ENCODE data around the gene ABHD16B. TPM values are rescaled to one million over a fixed set of nuclear protein-coding genes. Genes with fewer than 3 reads are reported as not detected.

The ABHD16B gene
- total and polyA plus RNA-seq, 2 donors (not counting 3 experiments of a cell fraction or from before 2014, with no cell fraction given) = not detected

DNA sequence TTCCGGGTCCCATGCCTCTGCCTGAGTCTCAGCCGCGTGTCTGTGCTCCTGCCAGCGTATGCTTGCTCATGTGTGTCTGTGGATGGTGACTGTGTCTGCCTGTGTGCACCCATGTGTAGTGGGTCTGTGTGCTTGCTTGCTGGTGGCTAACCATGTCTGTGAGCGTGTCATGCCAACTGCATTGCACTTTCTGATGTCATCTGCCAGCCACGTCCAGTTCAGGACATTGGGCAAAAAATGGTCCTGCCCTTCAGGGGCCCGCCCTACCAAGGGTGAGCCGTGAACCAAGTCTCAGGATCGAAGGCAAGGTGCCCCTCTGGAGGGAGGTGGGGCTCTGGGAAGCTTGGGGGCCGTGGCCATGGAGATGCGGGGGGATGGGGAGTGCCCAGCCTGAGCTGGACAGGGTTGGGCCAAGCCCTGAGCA lies 20.9 kb upstream of the ABHD16B start:
- POLR2A ChIA-PET = no interaction called here

More for the DNA sequence above, 20.9 kb upstream of the ABHD16B start:
- no peaks in the 10 kb centered on the region for H3K27me3 ChIP-seq (ENCODE audit: control insufficient read depth in 2 of 2, insufficient read depth in 2 of 2, low read length in 2 of 2)
- TF ChIP-seq POLR2A (IDR thresholded peaks at IDR 0.05; ENCODE audit: low read depth, low read length) (no peak), MYC (IDR thresholded peaks at IDR 0.05; ENCODE audit: low read depth, low read length) (no peak), EZH2 (IDR thresholded peaks at IDR 0.05; ENCODE audit: borderline replicate concordance, low read depth, low read length, severe bottlenecking) (no peak), FOS (IDR thresholded peaks at IDR 0.05; ENCODE audit: borderline replicate concordance, insufficient read depth, low read length) (no peak), POLR2AphosphoS5 (IDR thresholded peaks at IDR 0.05; ENCODE audit: insufficient read depth, low read depth, low read length) (no peak), JUN (IDR thresholded peaks at IDR 0.05; ENCODE audit: borderline replicate concordance, insufficient read depth, insufficient read length, low read depth) (no peak), GATA2 (IDR thresholded peaks at IDR 0.05; ENCODE audit: insufficient read depth, insufficient read length, low read depth, low read length) (no peak)
- TF ChIP-seq, protein P1, sequence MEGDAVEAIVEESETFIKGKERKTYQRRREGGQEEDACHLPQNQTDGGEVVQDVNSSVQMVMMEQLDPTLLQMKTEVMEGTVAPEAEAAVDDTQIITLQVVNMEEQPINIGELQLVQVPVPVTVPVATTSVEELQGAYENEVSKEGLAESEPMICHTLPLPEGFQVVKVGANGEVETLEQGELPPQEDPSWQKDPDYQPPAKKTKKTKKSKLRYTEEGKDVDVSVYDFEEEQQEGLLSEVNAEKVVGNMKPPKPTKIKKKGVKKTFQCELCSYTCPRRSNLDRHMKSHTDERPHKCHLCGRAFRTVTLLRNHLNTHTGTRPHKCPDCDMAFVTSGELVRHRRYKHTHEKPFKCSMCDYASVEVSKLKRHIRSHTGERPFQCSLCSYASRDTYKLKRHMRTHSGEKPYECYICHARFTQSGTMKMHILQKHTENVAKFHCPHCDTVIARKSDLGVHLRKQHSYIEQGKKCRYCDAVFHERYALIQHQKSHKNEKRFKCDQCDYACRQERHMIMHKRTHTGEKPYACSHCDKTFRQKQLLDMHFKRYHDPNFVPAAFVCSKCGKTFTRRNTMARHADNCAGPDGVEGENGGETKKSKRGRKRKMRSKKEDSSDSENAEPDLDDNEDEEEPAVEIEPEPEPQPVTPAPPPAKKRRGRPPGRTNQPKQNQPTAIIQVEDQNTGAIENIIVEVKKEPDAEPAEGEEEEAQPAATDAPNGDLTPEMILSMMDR (IDR thresholded peaks at IDR 0.05; ENCODE audit: extremely low read depth in 1 of 2, insufficient read depth in 1 of 2, low read depth in 1 of 2, low read length in 2 of 2) = no peak
- TF ChIP-seq, protein P2, sequence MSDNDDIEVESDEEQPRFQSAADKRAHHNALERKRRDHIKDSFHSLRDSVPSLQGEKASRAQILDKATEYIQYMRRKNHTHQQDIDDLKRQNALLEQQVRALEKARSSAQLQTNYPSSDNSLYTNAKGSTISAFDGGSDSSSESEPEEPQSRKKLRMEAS (IDR thresholded peaks at IDR 0.05; ENCODE audit: insufficient read depth, insufficient read length) = no peak
- H2AFZ ChIP-seq (ENCODE audit: low read depth, low read length) = no peak overlapping the region
- no peaks in the 10 kb centered on the region for H4K20me1 ChIP-seq (replicated peaks; ENCODE audit: control insufficient read depth, extremely low read depth, insufficient read depth, low read length)
- intact Hi-C loops (cut with micrococcal nuclease) = no loop called here
- CTCF ChIA-PET = no interaction called here
- dilution Hi-C loops (cut with MboI; ENCODE audit: extremely low pct_ligation_motif_present, low sequenced_read_pairs) = no loop called here
- no peak overlapping the region for H3K9ac ChIP-seq (replicated peaks; ENCODE audit: extremely low read depth, insufficient read depth, low read length)
- H3K36me3 ChIP-seq (ENCODE audit: control insufficient read depth in 2 of 2, extremely low read depth in 1 of 2, insufficient read depth in 2 of 2, low read length in 2 of 2) = no peaks in the 10 kb centered on the region
- H3K4me3 ChIP-seq (replicated peaks in 1 of 3; ENCODE audit: insufficient read depth in 1 of 3, low read depth in 1 of 3, low read length in 3 of 3) = no peak overlapping the region
- DNase-seq (ENCODE audit: low read depth, low spot score) = no peak
- no peaks in the 10 kb centered on the region for H3K9me1 ChIP-seq (replicated peaks; ENCODE audit: control insufficient read depth, extremely low read depth, insufficient read depth, low read length)
- no peaks in the 10 kb centered on the region for H3K4me1 ChIP-seq (ENCODE audit: control insufficient read depth, extremely low read depth, insufficient read depth, low read length)
- BruUV-seq (replicated peaks) = no TSS peak
- H3K9me3 ChIP-seq (replicated peaks; ENCODE audit: control insufficient read depth, insufficient read depth, low read length) = no peaks in the 10 kb centered on the region
- FAIRE-seq = no peak
- no peaks in the 10 kb centered on the region for H3K79me2 ChIP-seq (ENCODE audit: control insufficient read depth, insufficient read depth, low read length)
- no peak overlapping the region for H3K27ac ChIP-seq (ENCODE audit: insufficient read depth, low read depth, low read length)
- no peak overlapping the region for H3K4me2 ChIP-seq (ENCODE audit: insufficient read depth, low read length)

Measured in endothelial cell of umbilical vein (primary cell).